IPS-20b (cell line): Measurements from ENCODE around the gene WDR19.

Experiments used
- H3K27ac ChIP-seq: one replicate; pipeline ENCODE4 v1.5.1; 2013; ENCODE audit warnings: low read length
- H3K27me3 ChIP-seq: 2 replicates; pipeline ENCODE4 v1.6.1; 2013; ENCODE audit warnings: mild to moderate bottlenecking, low read length, inconsistent platforms; ENCODE audit not compliant: insufficient read depth
- H3K36me3 ChIP-seq: 2 replicates; pipeline ENCODE4 v1.6.1; 2013; ENCODE audit warnings: low read depth, mild to moderate bottlenecking, inconsistent platforms, low read length, moderate library complexity; ENCODE audit not compliant: insufficient read depth
- H3K4me1 ChIP-seq: 2 replicates; pipeline ENCODE4 v1.6.1; 2013; ENCODE audit warnings: mild to moderate bottlenecking, control low read depth, inconsistent platforms, low read length, moderate library complexity; ENCODE audit not compliant: insufficient read depth
- H3K4me3 ChIP-seq: 2 replicates; pipeline ENCODE4 v1.5.1; 2013; ENCODE audit warnings: mild to moderate bottlenecking, low read length, inconsistent platforms
- H3K9ac ChIP-seq: 2 replicates; pipeline ENCODE4 v1.6.1; 2013; ENCODE audit warnings: low read depth, mild to moderate bottlenecking, inconsistent platforms, low read length, moderate library complexity
- H3K9me3 ChIP-seq: 2 replicates; pipeline ENCODE4 v1.6.1; 2013; ENCODE audit warnings: mild to moderate bottlenecking, low read depth, low read length, inconsistent platforms; ENCODE audit not compliant: insufficient read depth

WDR19 gene

DNA sequence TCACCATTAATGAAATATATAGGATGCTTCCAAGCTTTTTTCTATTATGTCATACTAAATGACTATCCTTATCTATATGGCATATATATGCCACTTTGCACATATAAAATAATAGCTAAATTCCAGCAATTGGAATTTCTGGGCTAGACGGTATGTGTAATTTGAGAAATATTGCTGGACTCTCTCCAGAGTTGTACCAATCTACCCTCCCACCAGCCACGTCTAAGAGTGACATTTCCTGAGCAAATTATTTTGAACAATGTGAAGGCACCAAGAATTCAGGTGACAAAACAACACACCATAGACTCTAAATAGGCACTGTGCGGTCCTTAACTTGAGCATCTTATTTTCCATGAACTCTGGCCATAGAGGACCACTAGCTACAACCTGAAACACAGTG lies 121.5 kb downstream of the WDR19 start:
- Histone ChIP-seq H3K4me1 (no peaks in the 10 kb centered on the region), H3K36me3 (peaks cover 94% of the 10 kb centered on the region), H3K9ac (no peak overlapping the region), H3K27me3 (no peaks in the 10 kb centered on the region), H3K27ac (no peak overlapping the region), H3K4me3 (no peak overlapping the region), H3K9me3 (no peaks in the 10 kb centered on the region)

DNA sequence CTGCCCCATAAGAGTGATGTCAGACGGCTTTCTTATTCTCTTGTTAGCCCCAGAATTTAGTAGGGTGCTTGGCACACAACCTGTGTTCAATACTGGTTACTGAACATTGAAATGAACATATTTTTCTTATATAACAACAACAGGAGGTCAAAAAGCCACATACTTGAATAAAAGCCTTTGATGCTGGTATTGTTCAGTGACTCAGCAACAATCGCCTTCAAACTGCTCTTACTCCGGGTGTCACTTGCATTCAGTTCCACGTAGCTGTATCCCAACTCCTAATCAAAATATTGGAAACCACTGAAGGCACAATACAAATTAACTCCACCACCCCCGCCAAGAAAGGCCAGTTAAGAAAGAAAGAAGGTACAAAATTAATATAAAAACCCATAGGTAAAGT lies 122.3 kb downstream of the WDR19 start:
- Histone ChIP-seq H3K9ac (no peak overlapping the region), H3K4me1 (no peaks in the 10 kb centered on the region), H3K36me3 (peaks cover 97% of the 10 kb centered on the region), H3K4me3 (no peak overlapping the region), H3K27ac (no peak overlapping the region), H3K27me3 (no peaks in the 10 kb centered on the region), H3K9me3 (no peaks in the 10 kb centered on the region)

DNA sequence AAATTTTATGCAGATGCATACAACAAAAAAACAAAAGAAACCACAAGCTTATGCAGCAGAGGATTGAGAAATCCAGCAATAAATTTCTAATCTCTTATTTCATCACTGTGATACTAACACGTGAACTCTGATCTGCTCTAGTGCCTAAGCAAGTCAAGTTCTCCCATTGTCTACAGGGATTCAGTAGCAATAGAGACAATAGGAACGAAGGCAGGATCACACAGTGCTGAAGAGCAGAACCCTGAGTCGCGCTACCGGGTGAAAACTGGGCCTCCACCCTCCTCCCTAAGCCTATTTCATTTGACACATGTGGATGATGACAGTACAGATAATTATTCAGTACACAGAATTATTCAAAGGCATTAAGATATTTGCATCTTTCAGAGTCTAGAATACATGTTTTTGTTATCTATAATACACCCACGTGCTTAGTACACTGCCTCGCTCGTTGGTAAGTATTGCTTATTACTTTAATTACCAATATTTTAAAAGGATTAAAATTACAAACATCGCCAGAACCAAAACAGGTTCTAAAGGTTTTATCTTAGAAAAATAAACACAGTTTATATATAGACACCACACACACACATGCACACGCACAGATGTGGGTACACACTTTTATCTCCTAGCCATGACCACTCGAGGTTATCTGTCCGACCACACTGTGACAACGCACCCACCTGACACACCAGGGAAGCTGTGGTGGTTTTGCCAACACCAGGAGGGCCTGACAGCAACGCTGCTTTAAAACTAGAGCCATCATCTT lies 123.8 kb downstream of the WDR19 start:
- H3K4me3 ChIP-seq, result no peak overlapping the region
- no peaks in the 10 kb centered on the region for H3K4me1 ChIP-seq
- H3K27me3 ChIP-seq, result no peaks in the 10 kb centered on the region
- no peaks in the 10 kb centered on the region for H3K9me3 ChIP-seq
- no peak overlapping the region for H3K27ac ChIP-seq
- H3K36me3 ChIP-seq, result peaks cover 97% of the 10 kb centered on the region
- no peak overlapping the region for H3K9ac ChIP-seq

DNA sequence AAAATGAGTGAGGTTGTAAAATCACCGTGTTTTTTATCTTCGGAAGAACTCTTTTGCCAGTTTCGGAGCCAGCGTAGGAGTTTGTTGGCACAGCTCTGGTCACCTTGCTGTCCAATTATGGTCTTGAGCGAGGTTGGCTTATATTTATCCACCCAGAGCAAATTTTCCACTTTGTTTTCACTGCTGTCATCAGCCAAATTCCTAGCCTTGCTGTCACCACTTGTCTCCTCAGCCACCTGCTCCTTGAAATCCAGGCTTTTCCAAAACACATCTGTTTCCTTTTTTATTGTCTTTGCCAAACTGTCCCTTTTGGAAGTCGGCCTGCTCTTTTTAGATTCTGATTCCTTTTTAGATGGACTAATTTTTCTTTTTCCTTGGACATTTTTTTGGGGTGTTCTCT lies 126.3 kb downstream of the WDR19 start:
- Histone ChIP-seq H3K36me3 (peaks cover 98% of the 10 kb centered on the region), H3K4me1 (no peaks in the 10 kb centered on the region), H3K4me3 (no peak overlapping the region), H3K9me3 (no peaks in the 10 kb centered on the region), H3K27me3 (no peaks in the 10 kb centered on the region), H3K9ac (no peak overlapping the region), H3K27ac (no peak overlapping the region)

DNA sequence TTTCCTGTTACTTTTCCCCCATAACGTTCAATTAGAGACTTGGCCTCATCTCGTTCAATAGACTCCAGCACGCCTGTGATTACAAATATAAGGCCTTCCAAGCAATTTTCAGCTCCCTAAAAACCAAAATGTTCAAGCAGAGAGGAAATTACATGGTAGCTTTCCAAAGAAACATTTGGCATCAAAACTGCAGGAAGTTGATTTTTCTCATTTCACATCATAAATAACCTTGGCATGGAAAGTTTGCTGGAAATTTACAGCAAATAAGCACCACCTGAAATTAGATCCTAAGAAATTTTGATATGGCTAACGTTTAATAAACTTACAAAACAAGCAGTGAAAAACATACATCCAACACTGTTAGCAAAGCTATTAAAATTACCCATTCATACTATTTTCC lies 130.5 kb downstream of the WDR19 start:
- Histone ChIP-seq H3K27ac (no peak overlapping the region), H3K4me1 (no peaks in the 10 kb centered on the region), H3K9ac (no peak overlapping the region), H3K36me3 (peaks cover 95% of the 10 kb centered on the region), H3K4me3 (no peak overlapping the region), H3K27me3 (no peaks in the 10 kb centered on the region), H3K9me3 (no peaks in the 10 kb centered on the region)

DNA sequence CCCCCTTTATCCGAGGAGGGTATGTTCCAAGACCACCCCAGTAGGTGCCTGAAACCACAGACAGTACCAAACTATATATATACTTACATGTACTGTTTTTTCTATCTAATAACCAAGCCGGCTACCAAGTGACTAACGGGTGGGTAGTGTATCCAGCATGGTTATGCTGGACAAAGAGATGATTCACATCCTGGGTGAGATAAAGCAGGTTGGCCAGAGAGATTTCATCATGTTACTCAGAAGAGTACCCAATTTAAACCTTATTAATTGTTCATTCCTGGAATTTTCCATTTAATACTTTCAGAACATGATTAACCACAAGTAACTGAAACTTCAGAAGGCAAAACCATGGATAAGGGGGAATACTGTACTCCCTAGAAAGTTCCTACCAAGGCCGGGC lies 137.3 kb downstream of the WDR19 start:
- H3K27ac ChIP-seq, result no peak overlapping the region

DNA sequence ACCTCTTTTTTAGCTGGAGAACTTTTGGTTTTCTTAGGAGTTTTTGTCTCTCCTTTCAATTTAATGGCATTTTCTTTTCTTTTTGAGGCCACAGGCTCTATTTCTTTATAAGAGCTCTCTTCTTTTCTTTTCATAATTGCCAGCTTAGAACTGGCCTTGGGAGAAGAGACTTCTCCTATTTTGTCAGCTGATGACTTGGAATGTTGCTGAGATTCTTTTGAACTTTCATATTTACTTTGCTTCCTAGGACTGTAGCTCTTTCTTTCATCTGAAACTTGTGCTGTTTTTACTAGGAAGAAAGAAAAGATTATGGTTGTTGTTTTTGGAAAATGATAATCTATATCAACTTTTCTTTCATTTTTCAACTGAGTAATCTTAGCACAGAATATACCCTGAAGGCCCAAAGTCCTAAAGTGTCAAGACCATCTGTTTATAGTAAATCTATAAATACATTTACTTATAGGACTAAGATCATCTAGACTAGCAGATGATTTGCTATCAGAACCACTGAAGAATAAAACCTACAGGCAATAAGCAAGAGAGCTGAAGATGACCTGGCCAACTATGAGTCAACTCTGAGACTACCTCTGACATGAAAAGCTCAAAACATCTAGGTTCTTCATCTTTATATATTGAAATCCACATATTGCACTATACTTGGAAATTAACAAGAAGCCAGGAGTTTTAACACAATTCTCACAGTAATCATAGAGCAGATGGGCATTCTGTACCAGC lies 138.2 kb downstream of the WDR19 start:
- Histone ChIP-seq H3K4me1 (no peaks in the 10 kb centered on the region), H3K36me3 (peaks cover 85% of the 10 kb centered on the region), H3K4me3 (no peak overlapping the region), H3K9ac (no peak overlapping the region), H3K27ac (no peak overlapping the region), H3K9me3 (no peaks in the 10 kb centered on the region), H3K27me3 (no peaks in the 10 kb centered on the region)

More for the DNA sequence above, 137.3 kb downstream of the WDR19 start:
- Histone ChIP-seq H3K9me3 (no peaks in the 10 kb centered on the region), H3K36me3 (peaks cover 85% of the 10 kb centered on the region), H3K4me3 (no peak overlapping the region), H3K4me1 (no peaks in the 10 kb centered on the region), H3K9ac (no peak overlapping the region), H3K27me3 (no peaks in the 10 kb centered on the region)

DNA sequence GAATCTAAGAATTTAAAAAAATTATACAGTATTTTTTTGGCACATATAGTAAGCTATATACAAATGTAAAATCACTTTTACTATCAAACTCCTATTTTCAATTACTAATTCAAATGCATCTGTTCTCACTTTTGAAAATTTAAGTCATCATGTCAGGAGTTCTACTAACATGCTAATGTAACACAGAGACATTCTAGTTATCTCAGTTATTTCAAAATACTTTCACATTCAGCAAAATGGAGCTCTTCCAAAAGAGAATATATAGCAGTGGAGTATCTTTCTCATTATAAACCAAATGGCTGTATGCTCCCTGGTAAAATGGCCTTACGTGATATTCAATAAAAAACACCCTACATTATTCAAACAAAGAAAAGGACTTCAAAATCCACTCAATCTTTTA lies 141.5 kb downstream of the WDR19 start:
- Histone ChIP-seq H3K9ac (no peak overlapping the region), H3K4me1 (no peaks in the 10 kb centered on the region), H3K9me3 (no peaks in the 10 kb centered on the region), H3K36me3 (peaks cover 84% of the 10 kb centered on the region), H3K27ac (no peak overlapping the region), H3K4me3 (no peak overlapping the region), H3K27me3 (no peaks in the 10 kb centered on the region)

DNA sequence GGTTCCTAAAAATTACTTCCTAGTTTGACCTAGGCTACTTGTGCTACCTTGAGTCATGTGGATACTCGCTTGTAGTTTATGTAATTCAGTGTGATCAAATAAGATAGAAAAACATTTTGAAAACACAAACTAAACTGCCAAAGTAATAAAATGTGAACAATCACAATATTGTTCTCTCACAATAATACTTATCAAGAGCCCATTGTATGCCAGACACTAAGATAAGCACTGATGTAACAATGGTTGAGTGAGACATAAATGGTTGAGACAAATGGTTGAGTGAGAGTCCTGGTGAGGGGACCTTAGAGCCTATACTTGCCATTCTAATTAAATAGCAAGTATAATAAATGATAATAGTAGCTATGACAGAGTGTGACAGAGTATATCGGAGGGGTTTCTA lies 142.1 kb downstream of the WDR19 start:
- Histone ChIP-seq H3K27ac (no peak overlapping the region), H3K4me1 (no peaks in the 10 kb centered on the region), H3K4me3 (no peak overlapping the region), H3K27me3 (no peaks in the 10 kb centered on the region), H3K9me3 (no peaks in the 10 kb centered on the region), H3K9ac (no peak overlapping the region), H3K36me3 (peaks cover 78% of the 10 kb centered on the region)

DNA sequence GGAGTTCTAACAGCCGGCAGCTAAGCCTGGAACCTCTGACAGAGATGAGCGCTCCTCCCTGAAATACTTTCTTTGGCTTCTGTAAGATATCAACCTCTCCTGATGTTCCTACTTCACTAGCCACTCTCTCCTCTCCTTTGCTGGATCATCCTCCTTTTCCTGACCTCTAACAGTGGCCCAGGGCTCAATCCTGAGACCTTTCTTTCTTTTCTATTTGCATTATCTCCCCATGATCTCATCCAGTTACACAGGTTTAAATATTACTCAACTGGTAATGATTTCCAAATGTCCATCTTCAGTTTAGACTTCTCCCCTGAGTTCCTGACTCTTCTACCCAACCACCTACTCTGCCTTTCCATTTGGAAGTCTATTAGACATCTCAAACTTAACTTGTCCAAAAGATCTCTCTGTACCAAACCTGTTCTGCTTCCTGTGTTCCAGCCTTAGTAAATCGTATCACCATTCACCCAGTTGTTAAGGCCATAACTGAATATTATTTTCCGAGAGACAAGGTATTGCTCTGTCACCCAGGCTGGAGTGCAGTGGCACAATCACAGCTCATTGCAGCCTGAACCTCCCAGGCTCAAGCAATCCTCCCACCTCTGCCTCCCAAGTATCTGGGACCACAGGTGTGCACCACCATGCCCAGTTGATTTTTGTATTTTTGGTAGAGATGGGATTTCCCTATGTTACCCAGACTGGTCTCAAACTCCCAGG lies 142.7 kb downstream of the WDR19 start:
- Histone ChIP-seq H3K4me3 (no peak overlapping the region), H3K4me1 (no peaks in the 10 kb centered on the region), H3K27ac (no peak overlapping the region), H3K9ac (no peak overlapping the region), H3K9me3 (no peaks in the 10 kb centered on the region), H3K27me3 (no peaks in the 10 kb centered on the region), H3K36me3 (peaks cover 72% of the 10 kb centered on the region)

DNA sequence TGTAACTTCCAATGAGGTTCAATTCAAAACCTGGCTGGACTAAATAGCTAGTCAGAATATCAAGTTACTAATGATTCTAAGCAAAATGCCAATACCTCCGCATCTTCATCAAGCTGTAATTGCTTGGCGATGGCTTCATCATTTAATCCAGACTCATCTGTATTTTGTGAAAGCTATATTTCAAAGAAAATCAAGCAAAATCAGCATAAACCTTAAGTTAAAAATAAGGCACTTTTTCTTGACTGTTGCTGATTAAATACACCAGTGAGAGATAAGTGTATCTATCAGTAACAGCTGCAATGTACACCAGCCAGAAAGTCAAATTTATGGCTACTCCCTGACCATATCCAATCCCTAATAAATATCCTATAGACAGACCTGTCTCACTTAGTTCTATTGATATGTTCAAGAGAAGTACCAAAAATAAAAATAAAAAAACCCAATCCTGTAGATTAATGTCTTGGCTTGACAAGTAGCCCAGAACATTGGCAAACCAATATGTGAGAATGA lies 144.2 kb downstream of the WDR19 start:
- Histone ChIP-seq H3K9ac (no peak overlapping the region), H3K27me3 (no peaks in the 10 kb centered on the region), H3K36me3 (peaks cover 58% of the 10 kb centered on the region), H3K27ac (no peak overlapping the region), H3K4me3 (no peak overlapping the region), H3K9me3 (no peaks in the 10 kb centered on the region), H3K4me1 (no peaks in the 10 kb centered on the region)
